Skin epidermis (tissue), 12 donors: Measurements from ENCODE around the gene PLGRKT.
"Not testable (repeated sequence)": the region's sequence is repeated elsewhere in the genome, so short reads cannot be mapped to it uniquely, and the experiment has no call there.

Experiments
- H3K27ac ChIP-seq, 21 experiments: fragments of 200-600 bp; sonication (generic) in 11 of 21; one replicate each; pipeline ENCODE4 v1.5.0; 2020; ENCODE audit warnings: mild to moderate bottlenecking in 3 of 21, inconsistent platforms in 2 of 21, moderate library complexity in 2 of 21
- H3K4me3 ChIP-seq, 7 experiments: fragments of 200-600 bp; sonication (generic) in 2 of 7; one replicate each; pipeline ENCODE4 v1.5.0; 2020; ENCODE audit warnings: inconsistent platforms in 2 of 7, mild to moderate bottlenecking in 2 of 7, moderate library complexity in 1 of 7

The PLGRKT gene

DNA sequence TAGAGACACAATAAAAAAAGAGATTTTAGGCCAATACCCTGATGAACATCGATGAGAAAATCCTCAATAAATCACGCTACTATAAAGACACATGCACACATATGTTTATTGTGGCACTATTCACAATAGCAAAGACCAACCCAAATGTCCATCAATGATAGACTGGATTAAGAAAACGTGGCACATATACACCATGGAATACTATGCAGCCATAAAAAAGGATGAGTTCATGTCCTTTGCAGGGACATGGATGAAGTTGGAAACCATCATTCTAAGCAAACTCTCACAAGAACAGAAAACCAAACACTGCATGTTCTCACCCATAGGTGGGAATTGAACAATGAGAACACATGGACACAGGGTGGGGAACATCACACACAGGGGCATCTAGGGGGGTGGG lies 106.4 kb downstream of the PLGRKT start:
- not testable (repeated sequence) for H3K27ac ChIP-seq, H3K4me3 ChIP-seq

DNA sequence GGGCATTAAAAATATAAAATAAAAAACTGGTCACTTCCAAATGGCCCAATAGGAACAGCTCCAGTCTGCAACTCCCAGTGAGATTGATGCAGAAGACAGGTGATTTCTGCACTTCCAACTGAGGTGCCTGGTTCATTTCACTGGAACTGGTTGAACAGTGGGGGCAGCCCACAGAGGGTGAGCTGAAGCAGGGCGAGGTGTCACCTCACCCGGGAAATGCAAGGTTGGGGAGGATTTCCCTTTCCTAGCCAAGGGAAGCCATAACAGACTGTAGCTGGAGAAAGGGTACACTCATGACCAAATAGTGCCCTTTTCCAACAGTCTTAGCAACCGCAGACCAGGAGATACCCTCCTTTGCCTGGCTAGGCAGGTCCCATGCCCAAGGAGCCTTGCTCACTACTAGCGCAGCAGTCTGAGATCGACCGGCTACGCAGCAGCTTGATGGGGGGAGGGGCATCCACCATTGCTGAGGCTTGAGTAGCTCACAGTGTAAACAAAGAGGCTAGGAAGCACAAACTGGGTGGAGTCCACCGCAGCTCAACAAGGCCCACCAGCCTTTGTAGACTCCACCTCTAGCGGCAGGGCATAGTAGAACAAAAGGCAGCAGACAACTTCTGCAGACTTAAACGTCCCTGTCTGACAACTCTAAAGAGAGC lies 110.7 kb downstream of the PLGRKT start:
- Histone ChIP-seq H3K4me3 (no peak overlapping the region), H3K27ac (no peak overlapping the region)

DNA sequence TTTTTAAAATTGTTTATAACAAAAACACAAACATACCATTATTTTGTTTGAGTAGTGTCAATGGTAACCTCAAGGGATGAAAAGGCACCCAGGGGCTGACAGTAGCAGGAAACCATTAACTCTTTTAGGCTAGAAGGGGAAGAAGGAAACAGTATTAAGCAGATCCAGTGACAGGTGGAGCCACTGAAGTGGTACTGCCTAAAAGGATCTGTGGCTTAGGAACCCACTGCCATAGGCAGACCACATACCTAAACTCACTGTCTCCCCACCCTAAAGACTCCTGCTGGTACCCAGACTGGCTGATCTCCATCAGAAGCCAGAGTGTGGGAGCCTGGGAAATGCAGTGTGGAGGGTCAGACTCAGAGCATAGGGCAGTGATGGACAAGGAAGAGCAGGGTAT lies 111.5 kb downstream of the PLGRKT start:
- H3K4me3 ChIP-seq: no peak overlapping the region

DNA sequence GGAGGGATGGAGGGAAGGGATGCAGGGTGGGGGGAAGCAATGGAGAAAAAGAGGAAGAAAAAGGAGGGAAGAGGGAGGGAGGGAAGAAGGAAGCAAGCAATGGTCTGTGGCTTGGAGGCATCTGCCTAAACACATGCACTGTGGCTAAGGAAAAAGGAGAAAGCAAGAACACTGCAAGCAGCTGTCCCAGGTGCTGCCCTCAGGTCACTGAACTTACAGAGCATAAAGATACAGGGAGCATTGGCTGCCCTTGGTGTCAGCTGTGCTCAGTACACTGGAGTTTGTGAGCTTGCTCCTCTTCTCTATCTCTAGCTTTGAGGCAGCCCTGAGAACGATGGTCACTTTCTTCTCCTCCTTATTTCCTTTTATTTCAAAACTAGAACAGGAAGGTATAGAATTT lies 116.1 kb downstream of the PLGRKT start:
- not testable (repeated sequence) for H3K4me3 ChIP-seq, H3K27ac ChIP-seq

More for the DNA sequence above, 111.5 kb downstream of the PLGRKT start:
- no peak overlapping the region for H3K27ac ChIP-seq

DNA sequence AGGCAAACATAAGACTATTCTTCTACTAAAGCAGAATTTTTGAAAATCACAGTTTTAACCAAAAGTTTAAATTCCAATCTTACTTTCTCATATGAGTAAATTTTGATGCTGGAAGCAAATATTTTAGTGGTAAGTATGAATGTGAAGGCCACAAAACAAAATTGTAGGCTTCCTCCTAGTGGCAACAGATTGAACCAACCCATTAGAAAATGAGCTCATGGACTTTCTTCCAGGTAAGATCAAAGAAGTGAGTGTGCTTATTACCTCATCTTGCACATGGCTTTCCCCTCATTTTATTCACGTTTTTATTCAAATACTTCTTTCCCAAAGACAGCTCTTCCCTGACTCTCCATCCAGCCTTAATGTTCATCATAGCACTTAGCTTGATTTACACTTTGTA lies 116.7 kb downstream of the PLGRKT start:
- no peak overlapping the region for H3K27ac ChIP-seq
- H3K4me3 ChIP-seq: no peak overlapping the region

DNA sequence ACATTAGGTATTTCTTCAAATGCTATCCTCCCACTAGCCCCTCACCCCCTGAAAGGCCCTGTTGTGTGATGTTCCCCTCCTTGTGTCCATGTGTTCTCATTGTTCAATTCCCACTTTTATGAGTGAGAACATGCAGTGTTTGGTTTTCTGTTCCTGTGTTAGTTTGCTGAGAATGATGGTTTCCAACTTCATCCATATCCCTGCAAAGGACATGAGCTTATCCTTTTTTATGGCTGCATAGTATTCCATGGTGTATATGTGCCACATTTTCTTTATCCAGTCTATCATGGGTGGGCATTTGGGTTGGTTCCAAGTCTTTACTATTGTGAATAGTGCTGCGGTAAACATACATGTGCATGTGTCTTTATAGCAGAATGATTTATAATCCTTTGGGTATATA lies 121.3 kb downstream of the PLGRKT start:
- not testable (repeated sequence) for H3K4me3 ChIP-seq, H3K27ac ChIP-seq

DNA sequence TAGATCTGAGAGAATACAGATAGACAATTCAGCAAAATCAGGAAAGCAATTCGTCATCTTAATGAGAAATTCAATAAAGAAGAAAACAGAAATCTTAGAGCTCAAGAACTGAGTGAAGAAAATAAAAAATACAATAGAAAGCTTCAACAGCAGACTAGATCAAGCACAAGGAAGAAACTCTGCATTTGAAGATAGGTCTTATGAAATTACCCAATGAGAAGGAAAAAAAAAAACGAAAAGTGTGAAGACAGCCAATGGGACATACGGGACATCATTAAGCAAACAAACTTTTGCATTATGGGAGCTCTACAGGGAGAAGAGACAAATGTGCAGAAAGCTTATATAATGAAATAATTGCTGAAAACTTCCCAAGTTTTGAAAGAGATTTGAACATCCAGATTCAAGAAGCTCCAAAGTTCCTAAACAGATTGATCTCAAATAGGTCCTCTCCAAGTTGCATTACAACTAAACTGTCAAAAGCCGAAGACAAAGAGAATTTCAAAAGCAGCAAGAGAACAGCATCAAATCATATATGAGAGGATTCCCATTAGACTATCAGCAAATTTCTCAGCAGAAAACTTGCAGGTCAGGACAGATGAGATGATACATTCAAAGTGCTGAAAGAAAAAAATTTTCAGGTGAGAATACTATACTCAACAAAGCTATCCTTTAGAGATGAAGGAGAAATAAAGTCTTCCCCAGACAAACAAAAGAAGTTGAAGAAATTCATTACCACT lies 122.4 kb downstream of the PLGRKT start:
- Histone ChIP-seq H3K27ac (no peak overlapping the region), H3K4me3 (no peak overlapping the region)

DNA sequence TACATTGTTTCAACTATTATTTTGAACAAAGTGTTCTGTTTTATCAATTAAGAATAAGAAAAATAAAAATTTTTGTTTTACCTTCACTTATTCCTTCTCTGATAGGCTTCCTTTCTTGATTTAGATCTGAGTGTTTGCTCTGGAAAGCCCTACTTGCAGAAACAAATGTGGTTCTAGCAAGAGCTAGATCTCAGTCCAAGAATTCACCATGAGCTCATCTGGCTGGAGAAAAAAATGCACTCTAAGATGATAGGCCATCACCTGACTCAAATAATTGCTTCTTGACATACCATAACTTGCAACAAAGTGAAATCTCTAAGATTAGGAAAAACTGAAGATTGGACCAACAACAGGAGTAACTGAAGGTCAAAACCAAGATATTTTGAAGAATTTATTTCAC lies 126.9 kb downstream of the PLGRKT start:
- Histone ChIP-seq H3K27ac (no peak overlapping the region), H3K4me3 (no peak overlapping the region)
